Neuronal stem cell (in vitro differentiated cells): ENCODE measurements around the gene ATP8A1.

Source experiments
- DNase-seq: peaks from one replicate; pipeline ENCODE4 v3.0.0-alpha.2; 2013; ENCODE audit warnings: low spot score
- H2AFZ ChIP-seq: one replicate; pipeline ENCODE4 v1.6.1; 2013; ENCODE audit warnings: mild to moderate bottlenecking, low read length, inconsistent platforms
- H2AK5ac ChIP-seq: 2 replicates; pipeline ENCODE4 v1.6.1; 2013; ENCODE audit warnings: low read depth, mild to moderate bottlenecking, inconsistent platforms, low read length, moderate library complexity, mixed read lengths
- H2BK120ac ChIP-seq: 2 replicates; pipeline ENCODE4 v1.6.1; 2013; ENCODE audit warnings: low read depth, mild to moderate bottlenecking, inconsistent platforms, low read length, moderate library complexity, mixed read lengths
- H2BK12ac ChIP-seq: one replicate; pipeline ENCODE4 v1.6.1; 2013; ENCODE audit warnings: low read length, inconsistent platforms
- H2BK15ac ChIP-seq: 2 replicates; pipeline ENCODE4 v1.6.1; 2013; ENCODE audit warnings: mild to moderate bottlenecking, low read length, inconsistent platforms, mixed read lengths
- H2BK5ac ChIP-seq: one replicate; pipeline ENCODE4 v1.6.1; 2013; ENCODE audit warnings: inconsistent platforms, mild to moderate bottlenecking, low read length, moderate library complexity
- H3K14ac ChIP-seq: one replicate; pipeline ENCODE4 v1.6.1; 2013; ENCODE audit warnings: low read length, inconsistent platforms
- H3K18ac ChIP-seq: 2 replicates; pipeline ENCODE4 v1.6.1; 2013; ENCODE audit warnings: low read length, inconsistent platforms
- H3K23ac ChIP-seq: 2 replicates; pipeline ENCODE4 v1.6.1; 2013; ENCODE audit warnings: low read depth, mild to moderate bottlenecking, mixed read lengths, low read length, inconsistent platforms; ENCODE audit not compliant: poor library complexity
- H3K27ac ChIP-seq: replicated peaks from 3 replicates; pipeline ENCODE4 v1.5.1; 2013; ENCODE audit warnings: low read length, inconsistent platforms
- H3K27me3 ChIP-seq, 3 experiments: 2 replicates each; pipeline ENCODE4 v1.6.1; 2013; ENCODE audit warnings: low read length in 3 of 3, mild to moderate bottlenecking in 2 of 3, inconsistent platforms in 1 of 3, low read depth in 1 of 3, mixed read lengths in 1 of 3, moderate library complexity in 1 of 3; ENCODE audit not compliant: control insufficient read depth in 3 of 3, insufficient read depth in 3 of 3
- H3K36me3 ChIP-seq, 2 donors: replicated peaks in 1 of 2; 2 replicates each; pipeline ENCODE4 v1.6.1; 2013; ENCODE audit warnings: low read length in 2 of 2; ENCODE audit not compliant: control insufficient read depth in 2 of 2, insufficient read depth in 2 of 2
- H3K4ac ChIP-seq: 2 replicates; pipeline ENCODE4 v1.6.1; 2013; ENCODE audit warnings: inconsistent platforms, mild to moderate bottlenecking, low read length, moderate library complexity
- H3K4me1 ChIP-seq, 2 donors: 1 replicate in 1 of 2; 2 replicates in 1 of 2; pipeline ENCODE4 v1.6.1; 2013; ENCODE audit warnings: low read length in 2 of 2, low read depth in 1 of 2; ENCODE audit not compliant: control insufficient read depth in 2 of 2, insufficient read depth in 1 of 2
- H3K4me2 ChIP-seq: one replicate; pipeline ENCODE4 v1.6.1; 2013; ENCODE audit warnings: mild to moderate bottlenecking, low read length, inconsistent platforms; ENCODE audit not compliant: insufficient read depth, poor library complexity, severe bottlenecking
- H3K4me3 ChIP-seq, 2 donors: 2 replicates each; pipeline ENCODE4 v1.5.1; 2013; ENCODE audit warnings: low read length in 2 of 2, mild to moderate bottlenecking in 2 of 2, inconsistent platforms in 1 of 2, moderate library complexity in 1 of 2
- H3K79me1 ChIP-seq: one replicate; pipeline ENCODE4 v1.6.1; 2013; ENCODE audit warnings: low read depth, mild to moderate bottlenecking, inconsistent platforms, low read length, moderate library complexity
- H3K9ac ChIP-seq: one replicate; pipeline ENCODE4 v1.6.1; 2013; ENCODE audit warnings: mild to moderate bottlenecking, low read depth, low read length, inconsistent platforms; ENCODE audit not compliant: poor library complexity
- H3K9me3 ChIP-seq, 2 donors: replicated peaks in 1 of 2; 2 replicates each; pipeline versions ENCODE3 to v1.6.1; 2013; ENCODE audit warnings: low read length in 2 of 2, mild to moderate bottlenecking in 2 of 2, inconsistent platforms in 1 of 2, low read depth in 1 of 2, mixed read lengths in 1 of 2, moderate library complexity in 1 of 2; ENCODE audit not compliant: control insufficient read depth in 2 of 2, insufficient read depth in 1 of 2
- H4K8ac ChIP-seq: one replicate; pipeline ENCODE4 v1.6.1; 2013; ENCODE audit warnings: low read depth, mild to moderate bottlenecking, inconsistent platforms, low read length, moderate library complexity
- H4K91ac ChIP-seq: one replicate; pipeline ENCODE4 v1.6.1; 2013; ENCODE audit warnings: low read length, low read depth, mild to moderate bottlenecking, inconsistent platforms; ENCODE audit not compliant: poor library complexity
- WGBS, 2 donors: extraction: QIAGEN DNeasy Blood & Tissue Kit; methylation state at CpG; one replicate each; pipeline ENCODE4 v1.1.7; 2013; ENCODE audit warnings: missing lambda C conversion rate in 2 of 2, mixed read lengths in 1 of 2; ENCODE audit not compliant: insufficient read length in 2 of 2, insufficient replicate concordance in 1 of 2; ENCODE audit errors: extremely low coverage in 2 of 2; 5-methylcytosine and 5-hydroxymethylcytosine counted together

The ATP8A1 gene

DNA sequence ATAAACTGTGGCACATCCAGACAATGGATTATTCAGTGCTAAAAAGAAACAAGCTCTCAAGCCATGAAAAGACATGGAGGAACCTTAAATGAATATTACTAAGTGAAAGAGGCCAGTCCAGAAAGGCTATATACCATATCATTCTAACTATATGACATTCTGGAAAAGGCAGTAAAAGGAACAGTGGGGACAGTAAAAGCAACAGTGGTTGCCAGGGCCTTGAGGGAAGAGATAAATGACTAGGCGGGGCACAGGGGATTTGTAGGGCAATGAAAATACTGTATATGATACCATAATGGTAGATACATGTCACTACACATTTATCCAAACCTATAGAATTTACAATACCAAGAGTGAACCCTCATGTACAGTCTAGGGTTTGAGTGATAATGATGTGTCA lies 115.3 kb downstream of the ATP8A1 start:
- H2BK12ac ChIP-seq, result no peak overlapping the region
- H3K9me3 ChIP-seq, result no peaks in the 10 kb centered on the region
- DNase-seq, result no peak
- H2BK120ac ChIP-seq, result no peak overlapping the region
- no CpG with 5 or more reads among the region's 1 CpG for WGBS, 2 donors
- no peak overlapping the region for H3K4ac ChIP-seq
- no peak overlapping the region for H3K27ac ChIP-seq
- H4K8ac ChIP-seq, result no peak overlapping the region
- H3K79me1 ChIP-seq, result no peaks in the 10 kb centered on the region
- H3K4me2 ChIP-seq, result no peak overlapping the region
- H3K4me1 ChIP-seq, result no peaks in the 10 kb centered on the region
- no peak overlapping the region for H3K23ac ChIP-seq
- no peak overlapping the region for H2AK5ac ChIP-seq
- no peak overlapping the region for H2AFZ ChIP-seq
- H2BK5ac ChIP-seq, result no peak overlapping the region
- no peak overlapping the region for H3K14ac ChIP-seq
- H3K36me3 ChIP-seq, result no peaks in the 10 kb centered on the region
- no peak overlapping the region for H3K4me3 ChIP-seq
- H3K9ac ChIP-seq, result no peak overlapping the region
- no peaks in the 10 kb centered on the region for H3K27me3 ChIP-seq
- H4K91ac ChIP-seq, result no peak overlapping the region
- no peak overlapping the region for H3K18ac ChIP-seq
- H2BK15ac ChIP-seq, result no peak overlapping the region

DNA sequence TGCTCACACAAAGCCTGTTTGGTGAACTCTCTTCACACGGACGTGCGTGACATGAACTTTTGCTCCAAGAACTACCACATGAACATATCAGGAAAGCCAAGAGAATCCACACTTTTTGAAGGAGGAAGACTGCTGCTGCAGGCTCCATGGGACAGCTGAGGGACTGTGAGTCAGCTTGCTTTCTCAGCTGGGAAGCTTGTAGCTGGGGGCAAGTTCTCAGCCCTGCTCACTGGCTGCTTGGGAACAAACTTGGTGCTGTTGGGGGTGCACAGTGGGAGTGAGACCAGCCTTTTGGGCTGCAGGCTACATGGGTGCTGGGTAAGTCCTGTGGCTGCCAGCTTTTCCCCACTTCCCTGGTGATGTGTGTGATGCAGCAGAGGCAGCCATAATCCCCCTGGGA lies 123.9 kb downstream of the ATP8A1 start:
- H3K27ac ChIP-seq, result no peak overlapping the region
- H3K14ac ChIP-seq, result no peak overlapping the region
- no peak overlapping the region for H4K91ac ChIP-seq
- no peak overlapping the region for H3K23ac ChIP-seq
- no peak overlapping the region for H2BK15ac ChIP-seq
- no CpG with 5 or more reads among the region's 3 CpGs for WGBS, 2 donors
- no peaks in the 10 kb centered on the region for H3K36me3 ChIP-seq
- H3K4ac ChIP-seq, result no peak overlapping the region
- H3K4me2 ChIP-seq, result no peak overlapping the region
- no peak for DNase-seq
- H3K9me3 ChIP-seq, result no peaks in the 10 kb centered on the region
- no peak overlapping the region for H2AFZ ChIP-seq
- no peak overlapping the region for H3K18ac ChIP-seq
- H3K27me3 ChIP-seq, result no peaks in the 10 kb centered on the region
- no peaks in the 10 kb centered on the region for H3K79me1 ChIP-seq
- no peak overlapping the region for H2BK5ac ChIP-seq
- no peak overlapping the region for H2AK5ac ChIP-seq
- H3K4me1 ChIP-seq, result no peaks in the 10 kb centered on the region
- H3K4me3 ChIP-seq, result no peak overlapping the region
- H4K8ac ChIP-seq, result no peak overlapping the region
- H2BK12ac ChIP-seq, result no peak overlapping the region
- H2BK120ac ChIP-seq, result no peak overlapping the region
- H3K9ac ChIP-seq, result no peak overlapping the region

DNA sequence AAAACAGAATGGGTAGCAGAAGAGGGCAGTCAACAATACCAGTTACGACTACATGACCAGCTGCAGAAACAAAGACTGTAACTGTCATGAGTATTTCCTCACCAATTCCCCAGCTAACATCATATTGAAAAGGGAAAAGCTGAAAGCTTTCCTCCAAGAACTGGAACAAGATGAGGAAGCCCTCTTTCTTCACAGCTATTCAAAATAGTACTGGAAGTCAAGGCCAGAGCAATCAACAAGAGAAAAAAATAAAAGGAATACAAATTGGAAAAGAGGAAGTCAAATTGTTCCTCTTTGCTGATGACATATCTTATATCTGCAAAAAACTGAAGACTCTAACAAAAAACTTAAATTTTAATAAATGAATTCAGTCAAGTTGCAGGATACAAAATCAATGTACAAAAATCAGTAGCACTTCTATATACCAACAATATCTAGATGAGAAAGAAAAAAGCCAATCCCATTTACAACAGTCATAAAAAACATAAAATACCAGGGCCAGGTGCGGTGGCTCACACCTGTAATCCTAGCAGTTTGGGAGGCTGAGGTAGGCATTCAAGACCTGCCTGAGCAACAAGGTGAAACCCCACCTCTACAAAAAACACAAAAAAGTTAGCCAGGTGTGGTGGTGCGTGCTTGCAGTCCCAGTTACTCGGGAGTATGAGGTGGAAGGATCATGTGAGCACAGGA lies 125.4 kb downstream of the ATP8A1 start:
- H3K4me2 ChIP-seq, result no peak overlapping the region
- no peak overlapping the region for H2AFZ ChIP-seq
- H2AK5ac ChIP-seq, result no peak overlapping the region
- H2BK120ac ChIP-seq, result no peak overlapping the region
- no CpG with 5 or more reads among the region's 4 CpGs for WGBS, 2 donors
- H4K91ac ChIP-seq, result no peak overlapping the region
- H3K14ac ChIP-seq, result no peak overlapping the region
- H3K27me3 ChIP-seq, result no peaks in the 10 kb centered on the region
- no peaks in the 10 kb centered on the region for H3K4me1 ChIP-seq
- no peak for DNase-seq
- no peak overlapping the region for H3K4me3 ChIP-seq
- no peaks in the 10 kb centered on the region for H3K79me1 ChIP-seq
- no peak overlapping the region for H2BK5ac ChIP-seq
- no peak overlapping the region for H3K9ac ChIP-seq
- H2BK15ac ChIP-seq, result no peak overlapping the region
- H4K8ac ChIP-seq, result no peak overlapping the region
- H3K36me3 ChIP-seq, result no peaks in the 10 kb centered on the region
- H3K4ac ChIP-seq, result no peak overlapping the region
- no peak overlapping the region for H3K23ac ChIP-seq
- H3K27ac ChIP-seq, result no peak overlapping the region
- H2BK12ac ChIP-seq, result no peak overlapping the region
- no peaks in the 10 kb centered on the region for H3K9me3 ChIP-seq
- no peak overlapping the region for H3K18ac ChIP-seq

DNA sequence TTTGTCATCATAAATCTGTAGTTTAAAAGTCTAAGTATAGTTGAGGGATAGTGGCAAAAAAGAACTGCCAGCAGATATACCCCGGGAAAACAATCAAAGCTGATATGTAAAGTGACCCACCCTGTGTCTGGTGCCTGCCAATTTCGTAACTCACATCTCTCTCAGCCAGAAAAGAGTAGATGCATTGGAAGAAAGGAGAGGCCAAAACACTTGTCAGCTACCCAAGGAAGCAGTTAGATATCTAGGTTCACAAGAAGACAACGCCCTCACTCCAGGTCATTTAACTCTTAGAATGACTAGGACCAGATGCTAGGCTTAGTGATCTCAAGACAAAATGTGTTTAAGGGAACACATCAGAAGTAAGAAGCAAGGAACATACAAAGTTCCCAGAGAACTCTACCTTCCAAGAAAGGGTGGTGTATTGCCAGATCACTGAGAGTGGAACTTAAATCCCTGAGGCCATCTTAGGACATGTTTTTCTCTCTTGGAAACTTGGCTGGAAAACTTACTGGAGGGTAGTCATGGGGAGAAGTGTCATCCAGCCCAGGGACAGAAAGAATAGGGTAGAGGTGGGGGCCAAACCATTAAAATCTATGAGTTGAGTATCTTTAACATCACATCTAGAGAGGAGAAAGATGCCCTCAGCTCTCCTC lies 133.7 kb downstream of the ATP8A1 start:
- Histone ChIP-seq H2BK12ac (no peak overlapping the region), H3K18ac (no peak overlapping the region), H3K14ac (no peak overlapping the region), H3K9me3 (no peaks in the 10 kb centered on the region), H3K4me1 (no peaks in the 10 kb centered on the region), H3K4me2 (no peak overlapping the region), H4K91ac (no peak overlapping the region), H2AFZ (no peak overlapping the region), H3K27me3 (no peaks in the 10 kb centered on the region), H3K4ac (no peak overlapping the region), H4K8ac (no peak overlapping the region), H3K27ac (no peak overlapping the region), H3K9ac (no peak overlapping the region), H3K4me3 (no peak overlapping the region), H2AK5ac (no peak overlapping the region), H2BK120ac (no peak overlapping the region), H2BK5ac (no peak overlapping the region), H2BK15ac (no peak overlapping the region), H3K79me1 (no peaks in the 10 kb centered on the region), H3K36me3 (no peaks in the 10 kb centered on the region), H3K23ac (no peak overlapping the region)
- no peak for DNase-seq
- no CpG with 5 or more reads among the region's 3 CpGs for WGBS, 2 donors
